Activated CD4-positive, alpha-beta memory T cell treated with anti-CD3 and anti-CD28 coated beads for 36 hours (primary cell): ENCODE data around the gene GRID2. TPM values are rescaled to one million over a fixed set of nuclear protein-coding genes. Genes with fewer than 3 reads are reported as not detected.

Source experiments
- CTCF ChIA-PET: fragments of 350-600 bp; sonication (Branson Sonifier 250); formaldehyde crosslinking; loops from one replicate; lab custom pipeline; 2021; ENCODE audit warnings: antibody characterized with exemption, inconsistent platforms; lab: Charles Lee
- POLR2A ChIA-PET: fragments of 350-600 bp; sonication (Branson Sonifier 250); formaldehyde crosslinking; loops from one replicate; lab custom pipeline; 2021; ENCODE audit warnings: antibody characterized with exemption; lab: Charles Lee
- DNase-seq: peaks from one replicate; pipeline ENCODE4 v3.0.0-alpha.2; 2020
- H3K27ac Mint-ChIP-seq: one replicate; pipeline ENCODE4 v1.8.0; 2021; ENCODE audit warnings: mixed read lengths
- H3K27me3 Mint-ChIP-seq: one replicate; pipeline ENCODE4 v1.8.0; 2021; ENCODE audit warnings: mixed read lengths
- H3K36me3 Mint-ChIP-seq: one replicate; pipeline ENCODE4 v1.8.0; 2021; ENCODE audit warnings: mixed read lengths
- H3K4me1 Mint-ChIP-seq: one replicate; pipeline ENCODE4 v1.8.0; 2021; ENCODE audit warnings: low read depth, mixed read lengths
- H3K4me3 Mint-ChIP-seq: one replicate; pipeline ENCODE4 v1.8.0; 2021; ENCODE audit warnings: mild to moderate bottlenecking, mixed read lengths
- H3K9me3 Mint-ChIP-seq: one replicate; pipeline ENCODE4 v1.8.0; 2021; ENCODE audit warnings: mixed read lengths
- intact Hi-C: fragments of 100-400 bp; cut with micrococcal nuclease; formaldehyde crosslinking; loops from one replicate; pipeline ENCODE4 v1.15.1; 2023
- total RNA-seq, 2 experiments: library from RNA; stranded (reverse); gene quantifications; one replicate each; pipeline ENCODE4 v1.2.3, GENCODE V29; 2021

The GRID2 gene
- total RNA-seq, 2 experiments from 2014 or later = not detected

DNA sequence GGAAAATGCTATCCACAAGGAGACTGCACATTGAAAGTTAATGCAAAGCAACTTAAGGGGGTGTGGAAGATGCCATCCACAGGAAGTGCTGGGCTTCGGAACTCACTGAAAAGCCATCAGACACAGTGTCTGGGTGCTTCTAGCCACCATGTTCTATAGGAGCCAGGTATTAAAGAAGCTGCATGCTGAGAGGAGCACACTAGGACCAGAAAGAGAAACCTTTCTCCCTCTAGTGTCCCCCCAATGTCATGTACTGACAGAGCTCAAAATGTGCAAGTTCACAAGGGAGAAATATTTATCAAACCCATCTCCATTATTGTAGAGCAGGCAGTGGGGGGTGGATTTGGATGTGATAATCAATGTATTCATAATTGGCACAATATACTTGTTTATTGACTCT is 510.9 kb downstream of the GRID2 start:
- POLR2A ChIA-PET = no interaction called here
- intact Hi-C loops = no loop called here
- DNase-seq = no peak
- H3K27me3 Mint-ChIP-seq = no peaks in the 10 kb centered on the region
- no peaks in the 10 kb centered on the region for H3K4me1 Mint-ChIP-seq
- no peaks in the 10 kb centered on the region for H3K36me3 Mint-ChIP-seq
- H3K9me3 Mint-ChIP-seq = no peaks in the 10 kb centered on the region
- H3K27ac Mint-ChIP-seq = no peak overlapping the region
- H3K4me3 Mint-ChIP-seq = no peak overlapping the region
- CTCF ChIA-PET = no interaction called here

DNA sequence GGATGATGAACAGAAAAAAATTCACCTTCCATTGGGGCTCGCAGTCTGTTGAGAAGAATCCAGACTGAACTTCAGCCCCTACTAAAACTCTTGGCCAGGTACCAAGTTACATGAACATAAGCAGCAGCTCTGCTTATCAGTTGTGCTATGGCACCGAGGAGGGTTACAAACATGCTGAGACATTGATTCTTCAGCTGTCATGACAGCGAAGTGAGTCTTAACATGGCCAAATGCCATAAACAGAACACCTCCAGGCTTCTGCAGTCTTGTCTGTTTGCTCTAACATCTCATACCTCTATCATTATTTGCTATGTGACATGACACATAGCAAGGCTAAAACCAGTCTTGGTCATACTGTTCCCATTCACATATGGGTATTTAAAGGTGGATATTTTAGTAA is 521.5 kb downstream of the GRID2 start:
- no peaks in the 10 kb centered on the region for H3K27me3 Mint-ChIP-seq
- intact Hi-C loops = no loop called here
- H3K4me3 Mint-ChIP-seq = no peak overlapping the region
- CTCF ChIA-PET = no interaction called here
- H3K27ac Mint-ChIP-seq = no peak overlapping the region
- POLR2A ChIA-PET = no interaction called here
- H3K9me3 Mint-ChIP-seq = no peaks in the 10 kb centered on the region
- no peaks in the 10 kb centered on the region for H3K4me1 Mint-ChIP-seq
- H3K36me3 Mint-ChIP-seq = no peaks in the 10 kb centered on the region
- no peak for DNase-seq

DNA sequence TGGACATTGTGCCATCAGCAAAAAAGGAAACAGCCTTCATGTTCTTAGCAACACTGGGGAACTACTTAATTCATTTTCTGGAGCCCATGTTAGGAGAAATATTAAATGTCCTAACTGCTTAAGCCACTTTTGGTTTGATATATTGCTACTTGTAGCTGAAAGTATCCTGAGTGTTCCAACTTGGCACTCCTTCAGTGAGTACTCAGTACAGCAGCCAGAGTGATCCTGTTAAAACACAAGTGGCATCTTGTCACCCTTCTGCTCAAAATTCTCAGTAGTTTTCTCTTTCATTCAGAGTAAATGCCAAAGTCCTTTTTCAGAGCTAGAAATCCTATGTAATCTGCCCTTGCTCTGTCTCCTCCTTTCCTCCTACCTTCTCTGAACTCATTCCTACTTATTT is 522.0 kb downstream of the GRID2 start:
- POLR2A ChIA-PET = no interaction called here
- DNase-seq = no peak
- CTCF ChIA-PET = no interaction called here
- H3K9me3 Mint-ChIP-seq = peaks cover 2% of the 10 kb centered on the region
- H3K27me3 Mint-ChIP-seq = no peaks in the 10 kb centered on the region
- no peak overlapping the region for H3K27ac Mint-ChIP-seq
- H3K4me1 Mint-ChIP-seq = no peaks in the 10 kb centered on the region
- H3K4me3 Mint-ChIP-seq = no peak overlapping the region
- no peaks in the 10 kb centered on the region for H3K36me3 Mint-ChIP-seq
- intact Hi-C loops = no loop called here

DNA sequence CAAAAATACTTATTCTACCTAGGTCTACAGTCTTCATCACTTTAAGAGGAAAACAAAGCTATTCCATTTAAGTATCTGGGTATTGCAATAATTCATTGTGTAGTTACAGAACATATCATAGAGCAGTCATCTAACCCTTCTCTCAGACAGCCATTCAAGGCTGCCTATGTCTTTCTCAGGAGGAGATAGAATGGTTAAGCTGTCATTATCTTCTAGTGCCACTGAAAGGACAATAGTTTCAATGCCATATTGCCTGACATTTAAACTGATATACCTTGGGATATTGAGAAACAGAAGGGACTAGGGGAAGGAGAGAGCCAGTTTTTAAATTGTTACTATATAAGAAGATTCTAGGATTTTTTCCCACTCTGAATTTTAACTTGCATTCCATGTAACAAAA is 527.0 kb downstream of the GRID2 start:
- Mint-ChIP-seq H3K4me1 (no peaks in the 10 kb centered on the region), H3K4me3 (no peak overlapping the region), H3K27ac (no peak overlapping the region), H3K9me3 (peaks cover 3% of the 10 kb centered on the region), H3K36me3 (no peaks in the 10 kb centered on the region), H3K27me3 (no peaks in the 10 kb centered on the region)
- intact Hi-C loops = no loop called here
- CTCF ChIA-PET = no interaction called here
- POLR2A ChIA-PET = no interaction called here
- DNase-seq = no peak

DNA sequence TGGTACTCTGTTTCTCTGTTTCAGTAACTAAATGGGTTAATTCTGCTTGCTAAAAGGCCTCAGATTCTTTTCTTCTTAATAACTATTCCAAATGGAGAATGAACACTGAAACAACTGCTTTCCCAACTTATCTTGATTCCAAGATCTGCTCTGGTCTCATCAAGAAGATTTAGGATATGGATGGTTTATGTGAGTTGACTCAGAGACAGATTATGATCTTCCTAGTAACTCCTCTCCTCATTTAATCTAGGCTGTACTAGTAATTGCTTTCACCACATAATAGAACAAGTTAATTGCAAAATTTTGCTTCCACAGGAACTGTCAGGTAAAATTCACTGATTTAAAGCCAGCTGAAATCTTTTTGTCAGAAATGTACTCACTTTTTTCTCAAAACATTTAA is 537.1 kb downstream of the GRID2 start:
- CTCF ChIA-PET = no interaction called here
- peaks cover 3% of the 10 kb centered on the region for H3K9me3 Mint-ChIP-seq
- intact Hi-C loops = no loop called here
- no peak for DNase-seq
- H3K36me3 Mint-ChIP-seq = no peaks in the 10 kb centered on the region
- H3K27ac Mint-ChIP-seq = no peak overlapping the region
- POLR2A ChIA-PET = no interaction called here
- H3K4me1 Mint-ChIP-seq = no peaks in the 10 kb centered on the region
- H3K4me3 Mint-ChIP-seq = no peak overlapping the region
- no peaks in the 10 kb centered on the region for H3K27me3 Mint-ChIP-seq

DNA sequence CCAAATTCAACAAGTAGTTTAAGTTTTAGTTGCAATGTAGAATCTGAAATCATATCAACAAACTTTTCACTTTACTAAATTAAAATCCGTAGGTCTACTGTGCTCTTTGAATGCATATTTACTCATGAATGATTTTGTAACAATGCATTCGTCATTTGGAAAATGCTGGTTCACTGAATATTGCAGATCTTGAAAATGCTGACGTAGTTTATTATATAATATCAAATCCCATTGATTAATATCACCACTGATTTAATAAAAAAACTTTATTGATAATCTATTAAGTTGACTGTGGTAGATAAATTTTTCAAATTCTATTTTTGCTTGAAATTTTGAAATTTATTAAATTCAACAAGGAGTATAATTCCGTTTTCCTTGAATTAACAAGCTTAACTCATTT is 540.0 kb downstream of the GRID2 start:
- H3K9me3 Mint-ChIP-seq = peaks cover 3% of the 10 kb centered on the region
- DNase-seq = no peak

DNA sequence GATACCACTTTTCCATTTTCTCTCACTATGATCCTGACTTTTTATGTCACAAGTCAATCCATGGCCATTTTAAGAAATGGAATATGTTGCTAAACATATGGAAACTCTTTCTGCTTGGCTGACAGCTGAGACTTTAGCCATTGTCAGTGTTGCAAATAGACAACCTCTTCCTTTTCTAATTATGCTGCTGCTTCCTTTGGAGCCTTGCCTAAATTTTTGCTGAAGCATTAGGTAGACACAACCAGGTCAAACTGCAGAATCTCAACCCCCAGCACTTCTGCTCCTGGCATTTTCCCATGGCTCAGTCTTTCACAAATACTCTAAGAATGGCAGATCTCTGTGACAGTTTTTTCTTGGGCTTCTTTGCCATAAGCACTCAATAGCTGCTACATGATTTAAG is 543.3 kb downstream of the GRID2 start:
- intact Hi-C loops = no loop called here
- peaks cover 2% of the 10 kb centered on the region for H3K9me3 Mint-ChIP-seq

More for the DNA sequence above, 540.0 kb downstream of the GRID2 start:
- ChIA-PET CTCF (no interaction called here), POLR2A (no interaction called here)
- no peaks in the 10 kb centered on the region for H3K4me1 Mint-ChIP-seq
- H3K4me3 Mint-ChIP-seq = no peak overlapping the region
- no peak overlapping the region for H3K27ac Mint-ChIP-seq
- no peaks in the 10 kb centered on the region for H3K27me3 Mint-ChIP-seq
- no peaks in the 10 kb centered on the region for H3K36me3 Mint-ChIP-seq
- intact Hi-C loops = no loop called here

DNA sequence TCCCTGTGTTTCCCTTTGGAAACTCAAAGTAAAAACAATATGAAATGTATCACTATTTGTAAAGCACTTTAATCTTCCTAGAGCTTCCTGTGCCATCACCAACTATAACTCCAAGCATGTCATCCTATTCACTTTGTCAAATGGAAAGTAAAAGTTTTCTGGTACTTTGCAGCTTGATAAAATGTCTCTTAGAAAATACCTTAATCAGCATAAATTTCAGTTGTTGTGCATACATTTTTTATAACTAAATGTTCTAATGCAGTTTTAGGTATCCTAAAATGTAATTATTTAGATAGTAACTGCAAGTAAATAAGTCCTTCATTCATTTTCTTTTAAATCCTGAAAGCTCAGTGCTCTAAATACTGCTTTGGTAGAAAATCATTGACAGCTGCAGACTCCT is 558.7 kb downstream of the GRID2 start:
- Mint-ChIP-seq H3K9me3 (peaks cover 17% of the 10 kb centered on the region), H3K4me3 (no peak overlapping the region), H3K27ac (no peak overlapping the region), H3K36me3 (no peaks in the 10 kb centered on the region), H3K27me3 (no peaks in the 10 kb centered on the region), H3K4me1 (no peaks in the 10 kb centered on the region)
- intact Hi-C loops = no loop called here
- CTCF ChIA-PET = no interaction called here
- POLR2A ChIA-PET = no interaction called here
- no peak for DNase-seq

More for the DNA sequence above, 543.3 kb downstream of the GRID2 start:
- ChIA-PET POLR2A (no interaction called here), CTCF (no interaction called here)
- Mint-ChIP-seq H3K27me3 (no peaks in the 10 kb centered on the region), H3K27ac (no peak overlapping the region), H3K4me1 (no peaks in the 10 kb centered on the region), H3K4me3 (no peak overlapping the region), H3K36me3 (no peaks in the 10 kb centered on the region)
- no peak for DNase-seq

DNA sequence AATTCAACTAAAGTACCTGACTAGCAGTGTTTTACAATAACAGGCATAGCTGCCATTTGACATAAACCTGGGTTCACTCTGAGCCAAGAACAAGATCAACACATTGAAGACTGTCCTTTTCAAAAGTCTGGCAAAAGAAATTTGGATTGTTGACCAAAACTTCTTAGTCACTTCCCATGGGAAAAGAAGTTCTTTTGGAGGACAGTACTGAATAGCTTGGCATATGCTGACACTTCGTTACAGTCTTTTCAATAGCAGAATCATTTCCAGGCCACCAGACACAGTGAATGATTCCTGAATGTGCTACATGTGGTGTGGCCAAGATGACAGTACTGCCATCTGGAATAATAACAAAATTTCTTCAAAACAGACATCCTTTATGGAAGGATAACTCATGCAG is 560.3 kb downstream of the GRID2 start:
- H3K27me3 Mint-ChIP-seq = no peaks in the 10 kb centered on the region
- POLR2A ChIA-PET = no interaction called here
- intact Hi-C loops = no loop called here
- DNase-seq = no peak
- H3K36me3 Mint-ChIP-seq = no peaks in the 10 kb centered on the region
- no peaks in the 10 kb centered on the region for H3K4me1 Mint-ChIP-seq
- CTCF ChIA-PET = no interaction called here
- no peak overlapping the region for H3K27ac Mint-ChIP-seq
- H3K4me3 Mint-ChIP-seq = no peak overlapping the region
- peaks cover 23% of the 10 kb centered on the region for H3K9me3 Mint-ChIP-seq

DNA sequence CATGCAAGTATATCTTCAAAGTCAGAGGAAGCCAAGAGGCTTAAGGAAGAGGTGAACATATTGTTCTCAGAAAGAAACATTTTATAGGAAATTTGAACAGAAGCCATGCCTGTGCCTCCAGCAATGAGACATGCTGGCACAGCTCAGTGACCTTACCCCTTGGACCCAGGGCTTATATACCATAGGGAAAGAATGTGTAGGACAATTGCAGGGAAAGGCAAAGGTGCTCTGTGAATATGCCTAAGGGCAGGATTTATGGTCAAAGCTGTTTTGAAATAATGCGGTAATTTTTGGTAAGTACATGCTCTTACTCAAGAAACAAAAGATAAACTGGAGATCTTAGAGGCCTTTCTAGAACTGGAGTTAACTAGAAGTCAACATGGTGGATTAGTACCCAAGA is 568.8 kb downstream of the GRID2 start:
- Mint-ChIP-seq H3K36me3 (no peaks in the 10 kb centered on the region), H3K4me3 (no peak overlapping the region), H3K27ac (no peak overlapping the region), H3K9me3 (peaks cover 5% of the 10 kb centered on the region), H3K4me1 (no peaks in the 10 kb centered on the region), H3K27me3 (no peaks in the 10 kb centered on the region)
- POLR2A ChIA-PET = no interaction called here
- CTCF ChIA-PET = interaction anchor here (1.4 kb wide), 1 partner anchor 20 kb away, joined by 3 read pairs; no protein-coding TSS in a partner anchor
- intact Hi-C loops = no loop called here
- no peak for DNase-seq

DNA sequence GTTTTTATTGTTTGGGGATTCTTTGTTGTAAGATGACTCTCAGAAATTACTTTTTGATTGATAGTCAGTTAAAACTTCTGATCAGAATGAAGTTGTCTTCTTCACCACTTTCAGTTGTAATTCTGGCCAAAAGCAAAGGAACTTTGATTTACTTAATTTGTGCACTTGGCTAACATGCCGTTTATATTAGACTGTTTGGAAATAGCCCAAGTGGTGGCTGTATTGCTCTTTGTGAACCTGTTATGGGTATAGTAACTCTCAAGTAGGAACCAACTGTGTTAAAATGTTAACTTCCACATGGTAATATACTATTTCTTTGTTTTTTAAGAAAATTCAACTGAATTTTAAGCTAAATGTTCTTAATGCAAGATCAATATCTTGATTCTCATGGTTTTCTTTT is 581.9 kb downstream of the GRID2 start:
- H3K27me3 Mint-ChIP-seq = no peaks in the 10 kb centered on the region
- peaks cover 7% of the 10 kb centered on the region for H3K9me3 Mint-ChIP-seq
- no peak overlapping the region for H3K27ac Mint-ChIP-seq
- H3K4me3 Mint-ChIP-seq = no peak overlapping the region
- H3K4me1 Mint-ChIP-seq = no peaks in the 10 kb centered on the region
- POLR2A ChIA-PET = no interaction called here
- no peaks in the 10 kb centered on the region for H3K36me3 Mint-ChIP-seq
- CTCF ChIA-PET = no interaction called here
- DNase-seq = no peak
- intact Hi-C loops = no loop called here

DNA sequence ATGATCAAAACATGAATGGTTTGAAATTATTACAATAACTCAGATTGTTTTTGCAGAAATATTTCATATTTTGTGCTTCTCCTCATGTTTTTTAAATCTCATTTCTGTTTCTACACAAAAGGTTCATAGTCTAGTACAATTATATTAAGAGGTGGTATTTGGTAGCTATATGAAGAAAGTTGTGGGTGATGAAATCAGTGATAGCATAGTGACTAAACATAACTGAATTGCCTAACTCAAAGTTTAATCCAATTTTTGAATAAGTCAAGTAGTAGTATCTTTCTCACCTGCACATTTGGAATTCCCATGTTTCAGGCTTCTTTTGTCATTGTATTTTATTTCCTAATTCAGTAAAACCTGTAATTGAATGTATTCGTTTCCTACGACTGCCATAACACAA is 648.7 kb downstream of the GRID2 start:
- no peaks in the 10 kb centered on the region for H3K36me3 Mint-ChIP-seq
- no peak overlapping the region for H3K4me3 Mint-ChIP-seq
- intact Hi-C loops = no loop called here
- H3K4me1 Mint-ChIP-seq = no peaks in the 10 kb centered on the region
- ChIA-PET CTCF (no interaction called here), POLR2A (no interaction called here)
- H3K27ac Mint-ChIP-seq = no peak overlapping the region
- H3K27me3 Mint-ChIP-seq = no peaks in the 10 kb centered on the region
- H3K9me3 Mint-ChIP-seq = peaks cover 14% of the 10 kb centered on the region
- DNase-seq = no peak

DNA sequence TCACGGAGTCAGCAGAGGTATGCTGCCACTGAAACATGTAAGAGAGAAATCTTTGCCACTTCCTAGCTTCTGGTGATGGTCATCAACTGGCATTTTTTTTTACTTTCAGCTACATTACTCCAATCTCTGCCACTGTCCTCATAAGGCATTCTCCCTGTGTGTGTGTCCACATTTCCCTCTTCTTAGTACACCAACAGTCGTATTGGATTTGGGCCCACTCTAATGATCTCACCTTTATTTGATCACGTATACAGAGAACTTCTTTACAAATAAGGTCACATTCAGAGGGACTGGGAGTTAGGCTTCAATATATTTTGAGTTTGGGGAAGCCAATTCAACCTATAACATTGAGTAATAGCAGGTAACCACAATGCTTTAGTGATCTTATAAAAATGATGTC is 649.1 kb downstream of the GRID2 start:
- Mint-ChIP-seq H3K36me3 (no peaks in the 10 kb centered on the region), H3K9me3 (peaks cover 14% of the 10 kb centered on the region), H3K4me3 (no peak overlapping the region), H3K4me1 (no peaks in the 10 kb centered on the region), H3K27ac (no peak overlapping the region), H3K27me3 (no peaks in the 10 kb centered on the region)
- ChIA-PET CTCF (no interaction called here), POLR2A (no interaction called here)
- no peak for DNase-seq
- intact Hi-C loops = no loop called here

DNA sequence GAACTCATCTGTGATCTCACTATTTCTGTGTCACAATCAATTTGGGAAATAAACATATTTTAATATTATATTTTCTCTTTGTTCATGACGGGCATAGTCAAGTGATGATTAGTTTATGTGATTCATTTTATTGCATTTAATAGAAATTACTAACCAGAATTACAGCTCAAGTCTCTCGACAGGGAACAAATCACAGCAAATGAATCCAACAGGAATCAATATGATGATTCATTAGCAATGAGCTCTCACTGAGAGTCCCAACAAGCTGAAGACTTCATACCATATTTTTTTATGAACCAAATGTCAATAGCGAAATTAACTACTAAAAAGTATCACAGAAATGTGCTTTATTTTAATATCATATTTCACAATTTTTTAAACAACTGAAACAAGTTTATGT is 649.7 kb downstream of the GRID2 start:
- H3K4me1 Mint-ChIP-seq = no peaks in the 10 kb centered on the region
- POLR2A ChIA-PET = no interaction called here
- H3K27me3 Mint-ChIP-seq = no peaks in the 10 kb centered on the region
- CTCF ChIA-PET = no interaction called here
- no peak overlapping the region for H3K4me3 Mint-ChIP-seq
- intact Hi-C loops = no loop called here
- H3K36me3 Mint-ChIP-seq = no peaks in the 10 kb centered on the region
- no peak overlapping the region for H3K27ac Mint-ChIP-seq
- DNase-seq = no peak
- H3K9me3 Mint-ChIP-seq = peaks cover 14% of the 10 kb centered on the region
